Cardiac septum (tissue), 1 donor: ENCODE data around the gene SERGEF. TPM values are rescaled to one million over a fixed set of nuclear protein-coding genes. Genes with fewer than 3 reads are reported as not detected.
A peak's percentile ranks its signal among the peaks of the same experiment; 100 is the strongest.

ENCODE experiments used
- DNase-seq: peaks from one replicate; pipeline ENCODE4 v3.0.0-alpha.2; 2020; ENCODE audit warnings: low spot score
- intact Hi-C: fragments of 100-400 bp; cut with DNase I; formaldehyde crosslinking; loops from one replicate; pipeline ENCODE4 v1.14.0; 2022
- long read RNA-seq: library from polyadenylated mRNA; unstranded; transcript quantifications from one replicate; pipeline ENCODE4 v2.0.0, GENCODE V29; 2021
- total RNA-seq: library from RNA; stranded (reverse); fragmentation: NEBNext Ultra II Directional; extraction: Animal tissue kit (Norgen Biotek cat#: 25700); gene quantifications from one replicate; pipeline ENCODE4 v1.2.1, GENCODE V29; 2021
- donor health status: DM: no; HTN: no; CAD: no.

Gene SERGEF
- total RNA-seq: 22.4 TPM
- long read RNA-seq, transcript SERGEF-201 (11 exons, 1,566 nt): major isoform, 7 of 21 reads
- long read RNA-seq, partial matches to known transcripts: 1 of 21 reads
- long read RNA-seq, other reads (novel, unspliced or antisense): 11 of 21 reads

DNA sequence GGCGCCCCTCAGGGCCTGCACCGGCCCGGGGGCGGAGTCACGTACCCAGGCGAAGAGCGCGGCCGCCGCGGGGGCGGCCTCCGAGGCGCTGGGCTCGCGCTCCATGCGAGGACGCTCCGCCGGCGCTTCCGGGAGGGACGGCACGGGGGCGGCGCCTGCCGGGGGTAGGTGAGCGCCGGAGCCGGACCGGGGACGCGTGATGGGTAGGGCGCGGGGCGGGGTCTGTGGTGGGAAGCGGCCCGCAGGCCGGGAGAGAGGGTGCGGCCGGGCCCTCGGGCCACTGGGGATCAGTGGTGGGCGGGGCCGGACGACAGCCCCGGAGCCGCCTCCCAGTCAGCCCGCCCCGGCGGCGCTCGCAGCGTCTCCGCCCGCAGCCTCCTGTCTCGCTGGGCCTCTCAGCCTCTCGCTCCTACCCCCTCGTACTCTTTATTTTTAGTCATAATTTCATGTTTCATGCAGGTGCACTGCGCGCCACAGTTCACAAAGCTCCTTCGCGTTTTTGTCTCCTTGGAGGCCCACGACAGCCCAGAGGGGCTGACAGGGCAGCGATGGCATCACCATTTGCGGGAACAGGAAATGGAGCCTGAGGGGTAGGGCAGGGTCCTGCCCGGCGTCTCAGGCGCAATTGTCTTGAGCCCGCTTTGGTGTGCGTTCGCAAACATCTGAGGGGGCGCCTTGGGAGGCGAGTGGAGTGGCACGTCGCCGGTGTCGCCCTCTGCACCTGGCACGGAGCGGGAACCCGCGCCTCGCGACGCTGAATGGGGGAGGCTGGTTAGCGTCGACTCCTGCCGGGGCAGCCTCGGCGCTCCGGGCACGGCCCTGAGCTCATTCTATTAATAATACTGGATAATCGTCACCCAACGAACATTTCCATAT, at the start of gene SERGEF:
TSS of gene SERGEF (minus strand) at position 142 of the 876 bp plus-strand sequence. CDS start at position 105, 37 bp downstream.
- intact Hi-C loops: loop anchor here (5.0 kb wide), 1 partner anchor 89 kb away; no protein-coding TSS in a partner anchor
- peak; percentile 96 for DNase-seq

- intact Hi-C loops: no loop called here
- no peak for DNase-seq
Measured at GRCh38 chr11:18061351-18061750, 48.5 kb upstream of the SERGEF start.

DNA sequence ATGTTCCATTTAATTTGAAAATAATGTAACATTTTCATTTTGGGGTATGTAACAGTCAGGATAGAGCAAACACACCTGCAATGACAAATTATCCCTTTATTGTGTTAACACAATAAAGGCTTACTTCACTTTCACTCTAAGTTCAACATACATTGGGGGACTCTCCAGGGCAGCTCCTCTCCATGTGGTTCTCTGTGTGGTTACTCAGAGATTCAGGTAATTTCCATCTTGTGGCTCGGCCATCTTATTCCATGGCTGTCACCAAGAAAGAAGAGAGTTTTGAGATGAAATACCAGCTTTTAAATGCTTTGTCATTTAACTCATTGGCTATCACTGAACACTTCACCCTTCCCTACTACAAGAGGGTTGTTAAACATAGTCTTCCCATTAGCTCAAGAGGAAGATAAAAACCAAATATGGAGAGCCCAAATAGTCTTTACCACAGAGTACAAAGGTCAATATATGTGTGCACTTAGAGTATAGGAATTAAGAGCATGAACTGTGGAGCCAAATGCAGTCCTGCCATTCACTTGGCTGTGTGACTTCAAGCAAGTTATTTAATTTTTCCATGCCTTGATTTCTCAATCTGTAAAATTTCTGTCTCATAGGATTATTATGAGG, 43.8 kb upstream of the SERGEF start:
- no peak for DNase-seq
- intact Hi-C loops: no loop called here

DNA sequence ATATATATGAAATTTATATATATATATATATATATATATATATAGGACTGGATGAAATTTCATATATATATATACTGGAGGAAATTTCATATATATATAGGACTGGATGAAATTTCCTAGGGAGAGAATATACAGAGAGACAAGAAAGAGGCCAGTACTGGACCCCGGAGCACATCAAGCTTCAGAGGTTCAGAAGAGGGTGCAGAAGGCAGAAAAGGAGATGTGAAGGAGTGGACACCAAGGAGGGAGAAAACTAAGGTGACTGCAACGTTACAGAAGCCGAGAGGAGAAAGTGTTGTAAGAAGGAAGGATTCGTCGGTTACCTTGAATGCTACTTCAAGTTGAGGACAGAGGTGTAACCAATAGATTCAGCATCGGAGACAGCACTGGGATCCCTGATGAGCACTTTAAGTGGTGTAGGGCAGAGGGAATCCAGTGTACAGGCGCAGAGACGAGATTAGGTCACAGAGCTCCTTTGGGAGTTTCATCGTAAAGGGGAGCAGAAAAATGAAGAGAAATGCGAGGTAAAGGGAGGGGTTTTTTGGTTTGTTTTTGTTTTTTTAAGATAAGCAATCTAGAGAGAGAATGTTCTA, 41.8 kb upstream of the SERGEF start:
- intact Hi-C loops: no loop called here
- DNase-seq: no peak

DNA sequence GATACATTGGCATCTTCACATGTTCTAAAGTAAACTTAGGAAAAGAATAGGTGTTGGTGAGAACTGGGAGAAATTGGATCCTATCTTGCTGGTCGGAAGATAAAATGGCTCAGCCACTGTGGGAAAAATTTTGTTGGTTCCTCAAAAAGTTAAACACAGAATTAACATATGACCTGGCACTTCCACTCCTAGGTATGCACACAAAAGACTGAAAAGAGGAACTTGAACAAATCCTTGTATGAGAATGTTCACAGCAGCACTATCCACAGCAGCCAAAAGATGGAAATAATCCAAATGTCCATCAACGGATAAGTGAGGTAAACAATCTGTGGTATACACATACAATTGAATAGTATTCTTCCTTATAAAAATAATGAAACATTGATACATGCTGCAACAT, 38.0 kb upstream of the SERGEF start:
- no peak for DNase-seq
- intact Hi-C loops: no loop called here

GRCh38 chr11:18046116-18046777, 33.4 kb upstream of the SERGEF start, which contains the start of gene TPH1:
Gene TPH1, minus strand, starts transcription at chr11:18046269. Its CDS starts 5,507 bp downstream, at chr11:18040762.
- intact Hi-C loops: no loop called here
- DNase-seq: no peak

DNA sequence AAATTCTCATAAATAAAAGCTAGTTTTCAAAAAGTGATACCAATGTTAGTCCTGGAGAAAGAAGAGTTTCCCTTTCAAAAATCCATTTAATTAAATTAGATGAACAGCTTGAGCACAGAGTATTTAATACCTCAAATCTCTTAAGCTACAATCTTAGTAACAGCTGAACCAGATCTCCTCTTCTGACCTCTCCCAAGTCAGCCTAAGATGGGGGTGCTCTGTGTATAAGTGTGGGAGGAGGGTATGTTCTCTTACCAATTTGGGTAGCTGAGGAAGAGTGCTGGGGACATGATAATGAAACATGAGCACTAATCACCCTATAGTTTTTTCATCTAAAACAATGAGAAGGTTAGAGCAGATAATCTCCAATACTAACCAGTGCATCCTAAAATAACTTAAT, 23.6 kb upstream of the SERGEF start:
- intact Hi-C loops: no loop called here
- DNase-seq: no peak

GRCh38 chr11:18027475-18027874, 14.6 kb upstream of the SERGEF start:
- intact Hi-C loops: no loop called here
- DNase-seq: no peak

DNA sequence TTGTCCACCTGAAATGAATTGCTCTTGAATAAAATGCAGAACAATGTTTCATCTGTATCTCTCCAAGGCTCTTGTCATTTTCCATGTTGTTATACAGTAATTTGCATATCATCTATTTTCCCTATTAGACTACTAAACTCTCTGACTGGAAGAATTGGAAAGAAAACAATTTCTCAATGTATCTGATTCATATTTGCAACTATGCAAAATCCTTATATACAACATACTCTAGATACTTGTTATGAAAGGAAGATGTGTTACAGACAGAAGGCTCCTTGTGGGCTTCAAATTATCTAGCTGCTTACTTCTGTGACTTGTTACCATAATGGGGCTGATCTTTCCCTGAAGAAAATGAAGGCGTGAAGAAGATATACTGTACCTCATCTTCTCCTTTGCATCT, 9.6 kb upstream of the SERGEF start:
- intact Hi-C loops: no loop called here
- DNase-seq: no peak

GRCh38 chr11:18019650-18020049, 6.8 kb upstream of the SERGEF start:
- DNase-seq: no peak
- intact Hi-C loops: no loop called here

DNA sequence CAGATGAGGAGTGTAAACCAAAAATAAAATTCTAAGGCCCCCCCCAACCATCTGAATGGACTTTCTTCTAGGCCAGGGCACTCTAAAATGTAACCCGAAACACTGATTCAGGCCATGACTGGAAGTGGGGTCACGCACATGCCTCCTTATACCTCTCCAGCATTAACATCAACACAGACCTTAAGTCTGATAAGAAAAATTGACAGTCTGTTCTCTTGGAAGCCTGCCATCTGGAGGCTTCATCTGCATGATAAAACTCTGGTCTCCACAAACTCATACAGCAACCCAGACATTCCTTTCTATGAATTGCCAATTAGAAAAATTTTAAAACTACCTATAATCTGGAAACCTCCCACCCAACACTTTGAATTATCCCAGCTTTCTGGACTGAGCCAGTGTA, 3.9 kb upstream of the SERGEF start:
- intact Hi-C loops: no loop called here

DNA sequence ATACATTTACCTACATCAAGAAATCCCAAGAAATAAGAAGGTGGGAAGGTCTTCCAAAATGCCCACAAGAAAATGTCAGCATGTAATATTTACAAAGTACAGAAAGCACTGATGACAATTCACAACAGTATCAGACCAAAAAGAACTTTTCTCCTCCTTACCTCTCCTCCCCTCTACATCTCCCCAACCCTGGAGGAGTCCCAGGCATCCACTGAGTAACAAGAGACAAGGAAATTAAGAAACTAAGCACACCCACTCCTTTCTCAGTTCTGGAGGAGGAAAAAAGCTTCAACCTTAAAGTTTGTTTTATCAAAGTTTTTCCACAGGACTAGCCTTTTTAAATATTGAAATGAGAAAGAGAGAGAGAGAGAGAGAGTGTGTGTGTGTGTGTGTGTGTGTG, 2.0 kb upstream of the SERGEF start:
- DNase-seq: no peak
- intact Hi-C loops: loop anchor here (5.0 kb wide), 1 partner anchor 87 kb away; no protein-coding TSS in a partner anchor

More for the DNA sequence above, 3.9 kb upstream of the SERGEF start:
- DNase-seq: no peak

DNA sequence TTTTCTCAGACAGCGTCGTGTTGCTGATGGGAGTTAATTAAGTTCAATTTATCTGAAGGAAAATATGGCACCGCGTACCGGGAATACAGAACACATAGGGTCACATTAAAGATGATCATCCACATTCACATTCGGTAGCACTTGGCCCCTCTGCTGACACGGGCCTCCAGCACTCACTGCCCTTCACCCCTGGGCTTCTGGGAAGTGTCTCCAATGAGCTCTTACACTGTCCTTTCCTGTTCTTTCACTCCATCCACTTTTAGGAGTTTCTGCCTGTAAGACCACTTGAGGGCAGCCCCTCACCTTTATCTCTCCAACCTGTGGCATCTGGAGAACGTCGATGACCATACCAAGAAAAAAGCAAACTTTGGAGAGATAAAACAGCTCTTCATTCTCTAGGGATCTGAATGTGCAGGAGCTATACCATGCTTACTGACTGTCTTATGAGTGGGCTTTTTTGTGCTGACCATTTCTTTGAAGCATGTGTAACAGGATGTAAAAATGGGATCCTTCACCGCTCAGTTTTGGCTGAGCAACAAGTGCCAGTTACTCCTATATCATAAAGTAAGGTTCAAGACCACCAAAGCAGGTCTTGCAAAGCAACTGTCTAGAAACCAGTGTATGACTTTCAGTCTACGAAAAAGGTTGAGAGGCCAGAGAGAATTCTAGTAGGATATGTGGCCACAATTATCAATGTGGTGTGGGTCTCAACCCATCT, 1.1 kb upstream of the SERGEF start:
- intact Hi-C loops: loop anchor here (5.0 kb wide), 1 partner anchor 88 kb away; no protein-coding TSS in a partner anchor
- no peak for DNase-seq

DNA sequence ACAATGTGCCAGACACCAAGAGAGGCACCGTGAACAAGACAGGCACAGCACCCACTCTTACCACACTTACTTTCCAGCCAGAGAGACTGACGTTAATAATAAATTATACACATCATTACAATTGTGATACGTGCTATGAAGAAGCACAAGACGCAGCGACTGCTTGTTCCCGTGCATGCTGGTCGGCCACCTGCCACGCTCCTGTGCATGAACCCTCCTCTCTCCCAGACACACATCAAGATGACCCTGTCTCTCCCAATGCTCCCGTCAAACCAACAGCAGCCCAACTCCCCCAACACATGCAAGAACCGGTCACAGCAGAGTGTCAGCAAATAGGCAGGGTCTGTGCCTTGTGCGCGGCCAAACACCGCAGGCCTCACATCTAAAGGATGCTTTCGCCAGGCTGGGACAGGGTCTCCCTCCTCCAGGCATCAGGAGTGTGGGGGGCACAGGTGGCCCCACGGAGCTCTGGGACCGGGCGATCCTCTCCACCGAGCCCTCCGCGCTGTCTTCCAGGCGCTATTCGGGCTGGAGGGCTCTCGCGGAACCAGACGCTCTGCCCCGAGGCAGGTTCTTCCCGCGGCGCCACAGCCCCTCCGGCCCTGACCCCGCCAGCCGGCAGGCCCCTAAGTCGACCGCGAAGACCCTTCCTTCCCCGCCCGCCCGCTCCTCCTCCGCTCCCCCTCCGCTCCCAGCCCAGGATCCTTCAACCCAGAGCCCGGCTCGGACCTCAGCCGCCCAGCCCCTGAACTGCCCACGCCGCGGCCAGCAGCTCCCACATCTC, 533 bp downstream of the SERGEF start:
- DNase-seq: no peak
- intact Hi-C loops: loop anchor here (5.0 kb wide), 1 partner anchor 90 kb away; no protein-coding TSS in a partner anchor

DNA sequence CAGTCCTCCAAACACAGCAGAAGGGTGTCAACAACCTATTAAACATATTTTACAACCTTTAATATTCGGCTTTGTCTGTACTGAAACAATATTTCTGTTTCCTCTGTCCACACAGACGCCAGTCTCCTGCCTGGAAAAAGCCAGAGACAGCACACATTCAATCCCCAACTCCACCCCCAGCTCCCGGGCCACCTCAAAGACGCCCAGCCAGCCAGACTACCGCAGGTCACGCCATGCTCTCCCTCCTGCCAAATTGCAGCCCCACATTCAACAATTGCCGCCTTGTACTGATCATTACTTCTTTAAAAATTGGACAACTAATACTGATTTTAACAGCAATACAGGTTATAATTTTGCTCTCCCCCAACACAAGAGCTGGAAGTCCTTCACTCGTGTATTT, 1.2 kb downstream of the SERGEF start:
- no peak for DNase-seq
- intact Hi-C loops: loop anchor here (5.0 kb wide), 1 partner anchor 91 kb away; no protein-coding TSS in a partner anchor

DNA sequence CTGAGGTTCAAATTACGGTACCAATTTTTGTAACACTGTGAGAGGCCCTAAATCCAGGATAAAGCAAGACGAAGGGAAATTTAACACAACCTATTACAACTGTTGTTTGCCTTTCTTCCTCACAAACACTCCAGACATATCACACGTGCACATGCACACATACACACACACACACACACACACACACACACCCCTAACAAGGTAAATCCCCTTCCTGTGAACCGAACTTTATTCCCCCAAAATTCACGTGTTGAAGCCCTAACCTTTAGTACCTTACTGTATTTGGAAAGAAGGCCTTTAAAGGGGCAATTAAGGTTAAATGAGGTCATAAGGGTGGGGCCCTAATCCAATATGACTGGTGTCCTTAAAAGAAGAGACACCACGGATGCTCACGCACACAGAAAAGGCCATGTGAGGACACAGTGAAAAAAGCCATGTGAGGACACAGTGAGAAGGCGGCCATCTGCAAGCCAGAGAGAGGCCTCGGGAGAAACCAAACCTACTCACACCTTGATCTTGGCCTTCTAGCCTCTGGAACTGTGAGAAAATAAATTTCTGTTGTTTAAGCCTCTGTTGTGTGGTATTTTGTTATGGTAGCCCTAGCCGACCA, 1.8 kb downstream of the SERGEF start:
- intact Hi-C loops: loop anchor here (5.0 kb wide), 1 partner anchor 91 kb away; no protein-coding TSS in a partner anchor
- no peak for DNase-seq

DNA sequence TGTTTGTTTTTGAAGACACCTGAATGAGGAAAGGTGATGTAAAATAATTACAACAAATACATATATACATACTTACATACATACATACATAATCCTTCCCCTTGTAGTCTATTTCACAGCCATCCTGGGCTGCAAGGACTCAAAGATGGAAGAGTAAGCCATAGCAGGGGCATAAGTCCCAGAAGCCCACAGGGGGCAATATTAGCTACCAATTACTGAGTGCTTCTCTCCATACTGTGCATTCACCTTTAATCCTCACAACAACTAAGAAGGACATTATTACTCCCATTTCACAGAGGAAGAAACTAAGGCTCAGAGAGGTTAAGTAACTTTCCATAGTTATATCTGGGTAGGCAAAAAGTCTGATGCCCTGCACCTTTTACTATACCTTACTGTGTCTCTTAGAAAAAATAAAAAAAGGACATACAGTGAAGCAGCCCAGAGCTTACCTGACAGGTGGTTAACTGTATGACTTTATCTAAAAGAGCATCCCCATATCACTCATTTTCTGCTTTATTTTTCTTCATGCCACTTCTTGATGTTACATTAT, 2.7 kb downstream of the SERGEF start:
- DNase-seq: no peak
- intact Hi-C loops: loop anchor here (5.0 kb wide), 1 partner anchor 92 kb away; no protein-coding TSS in a partner anchor
